Muscle of leg (tissue), 11 donors: ENCODE results near the gene UTP3. TPM values are rescaled to one million over a fixed set of nuclear protein-coding genes. Genes with fewer than 3 reads are reported as not detected.
"Not testable (repeated sequence)": the region's sequence is repeated elsewhere in the genome, so short reads cannot be mapped to it uniquely, and the experiment has no call there.

ENCODE experiments used
- DNase-seq: peaks from one replicate; pipeline ENCODE4 v3.0.0; 2013
- H3K27ac ChIP-seq: one replicate; pipeline ENCODE4 v1.5.1; 2013; ENCODE audit warnings: mild to moderate bottlenecking, low read length, control low read depth
- H3K27me3 ChIP-seq: one replicate; pipeline ENCODE4 v1.6.1; 2013; ENCODE audit warnings: low read length; ENCODE audit not compliant: control insufficient read depth, insufficient read depth
- H3K36me3 ChIP-seq: one replicate; pipeline ENCODE4 v1.6.1; 2013; ENCODE audit warnings: low read length; ENCODE audit not compliant: control insufficient read depth, insufficient read depth
- H3K4me1 ChIP-seq: one replicate; pipeline ENCODE4 v1.6.1; 2013; ENCODE audit warnings: low read length; ENCODE audit not compliant: control insufficient read depth, insufficient read depth
- H3K4me3 ChIP-seq: one replicate; pipeline ENCODE4 v1.5.1; 2013; ENCODE audit warnings: low read length, control low read depth
- H3K9me3 ChIP-seq: replicated peaks from 2 replicates; pipeline ENCODE4 v1.6.1; 2013; ENCODE audit warnings: low read depth, low read length; ENCODE audit not compliant: control insufficient read depth
- WGBS: methylation state at CpG from one replicate; pipeline ENCODE4 v1.1.5; 2013; ENCODE audit warnings: missing lambda C conversion rate; ENCODE audit not compliant: insufficient coverage; 5-methylcytosine and 5-hydroxymethylcytosine counted together
- polyA plus RNA-seq, 8 donors: library from polyadenylated mRNA; unstranded; fragments of 120-200 nt; gene quantifications; one replicate each; pipeline versions ENCODE4 v1.2.1 to v1.2.3, GENCODE V29; 2013; ENCODE audit warnings: inconsistent platforms in 1 of 8, low replicate concordance in 1 of 8; ENCODE audit not compliant: insufficient read length in 8 of 8, insufficient read depth in 1 of 8
- total RNA-seq: library from RNA; stranded (reverse); fragments of 120-200 nt; gene quantifications from one replicate; pipeline ENCODE4 v1.2.4, GENCODE V29; 2013

The UTP3 gene
- total and polyA plus RNA-seq, 9 donors = 10.7 to 28.7 (median 23.7) TPM

GRCh38 chr4:70732878-70733277 lies 44.5 kb downstream of the UTP3 start:
- H3K4me3 ChIP-seq, H3K27ac ChIP-seq, H3K27me3 ChIP-seq, H3K9me3 ChIP-seq, H3K36me3 ChIP-seq, DNase-seq, H3K4me1 ChIP-seq: not testable (repeated sequence)
- WGBS = 90% methylated on average over 2 of the region's 9 CpGs

- H3K27ac ChIP-seq = peak overlapping the region; percentile 78
- no peaks in the 10 kb centered on the region for H3K9me3 ChIP-seq
- peaks cover 3% of the 10 kb centered on the region for H3K4me1 ChIP-seq
- no peaks in the 10 kb centered on the region for H3K27me3 ChIP-seq
- peak; percentile 55 for DNase-seq
- peaks cover under 1% of the 10 kb centered on the region for H3K36me3 ChIP-seq
- 39% methylated on average over 2 of the region's 5 CpGs for WGBS
- peak overlapping the region; percentile 0 for H3K4me3 ChIP-seq
Observed at GRCh38 chr4:70734168-70734954, 46.0 kb downstream of the UTP3 start.

GRCh38 chr4:70734971-70735370 lies 46.6 kb downstream of the UTP3 start:
- Histone ChIP-seq H3K9me3 (no peaks in the 10 kb centered on the region), H3K27ac (peak overlapping the region; percentile 78), H3K36me3 (no peaks in the 10 kb centered on the region), H3K4me3 (peak overlapping the region; percentile 0), H3K27me3 (no peaks in the 10 kb centered on the region), H3K4me1 (peaks cover 3% of the 10 kb centered on the region)
- WGBS = 100% methylated on average over 2 of the region's 3 CpGs
- DNase-seq = no peak

- H3K9me3 ChIP-seq, H3K4me3 ChIP-seq, H3K4me1 ChIP-seq, H3K27me3 ChIP-seq, H3K27ac ChIP-seq, H3K36me3 ChIP-seq, DNase-seq: not testable (repeated sequence)
- 43% methylated on average over 1 of the region's 2 CpGs for WGBS
Observed at GRCh38 chr4:70735915-70736314, 47.6 kb downstream of the UTP3 start.

GRCh38 chr4:70737006-70737405 lies 48.7 kb downstream of the UTP3 start:
- Histone ChIP-seq H3K4me1 (peaks cover 3% of the 10 kb centered on the region), H3K27me3 (no peaks in the 10 kb centered on the region), H3K36me3 (no peaks in the 10 kb centered on the region), H3K4me3 (no peak overlapping the region), H3K27ac (no peak overlapping the region), H3K9me3 (no peaks in the 10 kb centered on the region)
- no peak for DNase-seq
- WGBS = no CpG with 5 or more reads among the region's 1 CpG

- Histone ChIP-seq H3K4me3 (no peak overlapping the region), H3K9me3 (no peaks in the 10 kb centered on the region), H3K36me3 (no peaks in the 10 kb centered on the region), H3K27me3 (no peaks in the 10 kb centered on the region), H3K27ac (no peak overlapping the region), H3K4me1 (peaks cover 3% of the 10 kb centered on the region)
- WGBS = no CpG with 5 or more reads among the region's 2 CpGs
- no peak for DNase-seq
Observed at GRCh38 chr4:70737409-70737808, 49.1 kb downstream of the UTP3 start.

- Histone ChIP-seq H3K9me3 (no peaks in the 10 kb centered on the region), H3K4me3 (no peak overlapping the region), H3K27ac (no peak overlapping the region), H3K4me1 (no peaks in the 10 kb centered on the region), H3K36me3 (no peaks in the 10 kb centered on the region), H3K27me3 (no peaks in the 10 kb centered on the region)
- no CpG with 5 or more reads among the region's 6 CpGs for WGBS
- DNase-seq = no peak
Observed at GRCh38 chr4:70739496-70740337, 51.4 kb downstream of the UTP3 start.

Other genes starting within 250 kb of the UTP3 start
- not detected for gene MUC7, start 216.3 kb upstream of the UTP3 start, total RNA-seq
- gene MUC7, start 216.3 kb upstream of the UTP3 start, polyA plus RNA-seq = under 1 TPM in 2 of 8 donors, not detected in 6; 0.15 to 0.36 TPM
- gene AMTN, start 170.0 kb upstream of the UTP3 start, total RNA-seq = not detected
- gene AMTN, start 170.0 kb upstream of the UTP3 start, polyA plus RNA-seq = not detected
- not detected for gene AMBN, start 96.3 kb upstream of the UTP3 start, total RNA-seq
- not detected for gene AMBN, start 96.3 kb upstream of the UTP3 start, polyA plus RNA-seq
- 2.4 TPM for gene ENAM, start 59.8 kb upstream of the UTP3 start, total RNA-seq
- 1 to 10 TPM; 1.4 to 4.2 (median 2.1) TPM for gene ENAM, start 59.8 kb upstream of the UTP3 start, polyA plus RNA-seq
- 2.3 TPM for gene JCHAIN, start 22.0 kb upstream of the UTP3 start, total RNA-seq
- gene JCHAIN, start 22.0 kb upstream of the UTP3 start, polyA plus RNA-seq = 1 to 10 TPM in 3 of 8 donors, under 1 TPM in 5; 0.45 to 1.6 (median 0.90) TPM
- 81.3 TPM for gene RUFY3, start 33.4 kb downstream of the UTP3 start, total RNA-seq
- gene RUFY3, start 33.4 kb downstream of the UTP3 start, polyA plus RNA-seq = 100 to 1,000 TPM in 1 of 8 donors, 10 to 100 TPM in 7; 47.7 to 102 (median 68.7) TPM
- gene GRSF1, start 151.4 kb downstream of the UTP3 start, total RNA-seq = 115 TPM
- 100 to 1,000 TPM; 127 to 198 (median 149) TPM for gene GRSF1, start 151.4 kb downstream of the UTP3 start, polyA plus RNA-seq
- gene MOB1B, start 213.8 kb downstream of the UTP3 start, total RNA-seq = 19.6 TPM
- 10 to 100 TPM; 18.1 to 47.5 (median 27.1) TPM for gene MOB1B, start 213.8 kb downstream of the UTP3 start, polyA plus RNA-seq